IMR-90 (cell line): Measurements from ENCODE around the gene CST3. TPM values are rescaled to one million over a fixed set of nuclear protein-coding genes. Genes with fewer than 3 reads are reported as not detected.

ENCODE experiments used
- ATAC-seq: fragments of 200-7000 bp; cut with Tn5 transposase; 2 replicates; pipeline ENCODE4 v1.9.1; 2020; ENCODE audit warnings: low read depth, mild to moderate bottlenecking, moderate library complexity
- BruUV-seq: library from RNA; stranded (reverse); fragments of 400-500 nt; replicated peaks from 2 replicates; lab custom pipeline; 2021; lab: Mats Ljungman, UMichigan
- CTCF ChIA-PET: fragments of 300-600 bp; formaldehyde crosslinking; extraction: SDS; loops from one replicate; lab custom pipeline; 2021; ENCODE audit warnings: antibody characterized with exemption; lab: Yijun Ruan, JAX
- POLR2A ChIA-PET: fragments of 300-600 bp; sonication (Branson Sonifier 250); formaldehyde crosslinking; loops from one replicate; lab custom pipeline; 2022; ENCODE audit warnings: antibody characterized with exemption; ENCODE audit not compliant: unreplicated experiment; lab: Charles Lee
- DNase-seq: peaks from one replicate; pipeline ENCODE4 v3.0.0; 2013
- H2AFZ ChIP-seq: replicated peaks from 2 replicates; pipeline ENCODE3; 2013; ENCODE audit warnings: low read length, mild to moderate bottlenecking; ENCODE audit not compliant: poor library complexity
- H2AK5ac ChIP-seq: 2 replicates; pipeline ENCODE4 v1.6.1; 2013; ENCODE audit warnings: low read depth, low read length, inconsistent platforms
- H2AK9ac ChIP-seq: replicated peaks from 2 replicates; pipeline ENCODE3; 2013; ENCODE audit warnings: mild to moderate bottlenecking, low read depth, low read length, moderate library complexity; ENCODE audit not compliant: poor library complexity
- H2BK120ac ChIP-seq: 2 replicates; pipeline ENCODE4 v1.6.1; 2013; ENCODE audit warnings: low read depth, low read length, inconsistent platforms
- H2BK15ac ChIP-seq: 3 replicates; pipeline ENCODE4 v1.6.1; 2013; ENCODE audit warnings: low read depth, low read length, inconsistent platforms
- H2BK20ac ChIP-seq: 2 replicates; pipeline ENCODE4 v1.6.1; 2013; ENCODE audit warnings: low read depth, mild to moderate bottlenecking, inconsistent platforms, low read length, moderate library complexity
- H2BK5ac ChIP-seq: 2 replicates; pipeline ENCODE4 v1.6.1; 2013; ENCODE audit warnings: mild to moderate bottlenecking, low read depth, low read length, inconsistent platforms; ENCODE audit not compliant: poor library complexity, severe bottlenecking
- H3K14ac ChIP-seq: replicated peaks from 2 replicates; pipeline ENCODE4 v1.6.1; 2013; ENCODE audit warnings: low read depth, low read length, inconsistent platforms
- H3K18ac ChIP-seq: 2 replicates; pipeline ENCODE4 v1.6.1; 2013; ENCODE audit warnings: low read depth, low read length, control low read depth
- H3K23ac ChIP-seq: 2 replicates; pipeline ENCODE4 v1.6.1; 2013; ENCODE audit warnings: low read depth, low read length, inconsistent platforms
- H3K27ac ChIP-seq: 2 replicates; pipeline ENCODE4 v1.5.1; 2013; ENCODE audit warnings: mild to moderate bottlenecking, control low read depth, low read length; ENCODE audit not compliant: insufficient read depth
- H3K27me3 ChIP-seq: 2 replicates; pipeline ENCODE4 v1.6.1; 2013; ENCODE audit warnings: low read length; ENCODE audit not compliant: control insufficient read depth, insufficient read depth
- H3K36me3 ChIP-seq: 2 replicates; pipeline ENCODE4 v1.6.1; 2013; ENCODE audit warnings: low read length, mixed read lengths; ENCODE audit not compliant: control insufficient read depth, insufficient read depth
- H3K4ac ChIP-seq: 2 replicates; pipeline ENCODE4 v1.6.1; 2013; ENCODE audit warnings: low read depth, low read length, inconsistent platforms
- H3K4me1 ChIP-seq: 2 replicates; pipeline ENCODE4 v1.6.1; 2013; ENCODE audit warnings: low read length, mixed read lengths; ENCODE audit not compliant: control insufficient read depth, insufficient read depth
- H3K4me2 ChIP-seq: 2 replicates; pipeline ENCODE4 v1.6.1; 2013; ENCODE audit warnings: low read depth, mild to moderate bottlenecking, control low read depth, low read length, moderate library complexity
- H3K4me3 ChIP-seq: 2 replicates; pipeline ENCODE4 v1.5.1; 2013; ENCODE audit warnings: low read depth, mild to moderate bottlenecking, control low read depth, low read length, moderate library complexity; ENCODE audit not compliant: insufficient read depth
- H3K56ac ChIP-seq: 2 replicates; pipeline ENCODE4 v1.6.1; 2013; ENCODE audit warnings: low read length, inconsistent platforms; ENCODE audit not compliant: insufficient read depth; ENCODE audit errors: extremely low read depth
- H3K79me1 ChIP-seq, 2 experiments: 2 replicates each; pipeline ENCODE4 v1.6.1; 2013; ENCODE audit warnings: low read length in 2 of 2, inconsistent platforms in 1 of 2, low read depth in 1 of 2
- H3K9ac ChIP-seq: 2 replicates; pipeline ENCODE4 v1.6.1; 2013; ENCODE audit warnings: low read depth, low read length, control low read depth
- H3K9me1 ChIP-seq: 2 replicates; pipeline ENCODE4 v1.6.1; 2013; ENCODE audit warnings: low read length, inconsistent platforms; ENCODE audit not compliant: insufficient read depth
- H3K9me3 ChIP-seq: 2 replicates; pipeline ENCODE4 v1.6.1; 2013; ENCODE audit warnings: low read length; ENCODE audit not compliant: control insufficient read depth, insufficient read depth
- H4K20me1 ChIP-seq: 2 replicates; pipeline ENCODE4 v1.6.1; 2013; ENCODE audit warnings: low read length, inconsistent platforms; ENCODE audit not compliant: insufficient read depth
- H4K5ac ChIP-seq: 2 replicates; pipeline ENCODE4 v1.6.1; 2013; ENCODE audit warnings: mild to moderate bottlenecking, low read depth, low read length, control low read depth
- H4K8ac ChIP-seq, 2 experiments: 2 replicates each; pipeline ENCODE4 v1.6.1; 2013; ENCODE audit warnings: low read depth in 2 of 2, low read length in 2 of 2, control low read depth in 1 of 2, inconsistent platforms in 1 of 2
- H4K91ac ChIP-seq: 2 replicates; pipeline ENCODE4 v1.6.1; 2013; ENCODE audit warnings: low read depth, low read length, inconsistent platforms; ENCODE audit not compliant: insufficient read depth
- CHD1 ChIP-seq: IDR thresholded peaks from 2 replicates; pipeline ENCODE4 v1.6.1; 2012; ENCODE audit warnings: low read depth, low read length, improper control_type of control experiment
- FOS ChIP-seq: fragments of 150-350 bp; IDR thresholded peaks from 2 replicates; pipeline ENCODE4 v1.6.1; 2016; ENCODE audit warnings: low read depth, low read length
- POLR2A ChIP-seq: IDR thresholded peaks from 2 replicates; pipeline ENCODE4 v1.6.1; 2012; ENCODE audit warnings: mild to moderate bottlenecking, low read depth, low read length
- RCOR1 ChIP-seq: IDR thresholded peaks from 2 replicates; pipeline ENCODE4 v1.6.1; 2012; ENCODE audit warnings: mild to moderate bottlenecking, low read length, improper control_type of control experiment; ENCODE audit not compliant: insufficient replicate concordance
- WGBS, 2 experiments: methylation state at CpG; one replicate each; pipeline versions ENCODE4 v1.1.5 to v1.1.7; 2013; ENCODE audit warnings: missing lambda C conversion rate in 2 of 2; ENCODE audit not compliant: insufficient read length in 1 of 2; ENCODE audit errors: extremely low coverage in 2 of 2; 5-methylcytosine and 5-hydroxymethylcytosine counted together
- dilution Hi-C: fragments of 300-500 bp; cut with HindIII; formaldehyde crosslinking; loops from one replicate; pipeline ENCODE4 v1.14.3; 2018; ENCODE audit warnings: low sequenced_read_pairs; ENCODE audit not compliant: unreplicated experiment
- in situ Hi-C: fragments of 300-500 bp; cut with MboI; formaldehyde crosslinking; loops from 3 replicates; pipeline ENCODE4 v1.14.3; 2019; ENCODE audit warnings: low sequenced_read_pairs, inconsistent platforms, mixed read lengths
- intact Hi-C: fragments of 100-400 bp; cut with micrococcal nuclease; formaldehyde crosslinking; loops from 2 replicates; pipeline ENCODE4 v1.10.0; 2022
- polyA plus RNA-seq, 3 experiments: library from polyadenylated mRNA; depleted of rRNA; stranded (reverse); fragments of >200 nt; gene quantifications; 2 replicates each; pipeline ENCODE4 v1.2.3, GENCODE V29; 2012; ENCODE audit warnings: low replicate concordance in 1 of 3
- total RNA-seq: library from RNA; depleted of rRNA; stranded (reverse); fragments of >200 nt; gene quantifications from 2 replicates; pipeline ENCODE4 v1.2.3, GENCODE V29; 2012; rRNA removed
- TF ChIP-seq, protein P1 (sequence below): fragments of 150-350 bp; IDR thresholded peaks from 2 replicates; pipeline ENCODE4 v1.6.1; 2016; ENCODE audit warnings: low read depth, mild to moderate bottlenecking, low read length, moderate library complexity, borderline replicate concordance
- TF ChIP-seq, protein P2 (sequence below): fragments of 150-350 bp; IDR thresholded peaks from 2 replicates; pipeline ENCODE4 v1.6.1; 2017; ENCODE audit warnings: mild to moderate bottlenecking, antibody characterized with exemption, low read length, low read depth

Gene CST3
- total and polyA plus RNA-seq, 2 of the 4 experiments (the other 2 are of a cell fraction), result 26.0 to 471 TPM

DNA sequence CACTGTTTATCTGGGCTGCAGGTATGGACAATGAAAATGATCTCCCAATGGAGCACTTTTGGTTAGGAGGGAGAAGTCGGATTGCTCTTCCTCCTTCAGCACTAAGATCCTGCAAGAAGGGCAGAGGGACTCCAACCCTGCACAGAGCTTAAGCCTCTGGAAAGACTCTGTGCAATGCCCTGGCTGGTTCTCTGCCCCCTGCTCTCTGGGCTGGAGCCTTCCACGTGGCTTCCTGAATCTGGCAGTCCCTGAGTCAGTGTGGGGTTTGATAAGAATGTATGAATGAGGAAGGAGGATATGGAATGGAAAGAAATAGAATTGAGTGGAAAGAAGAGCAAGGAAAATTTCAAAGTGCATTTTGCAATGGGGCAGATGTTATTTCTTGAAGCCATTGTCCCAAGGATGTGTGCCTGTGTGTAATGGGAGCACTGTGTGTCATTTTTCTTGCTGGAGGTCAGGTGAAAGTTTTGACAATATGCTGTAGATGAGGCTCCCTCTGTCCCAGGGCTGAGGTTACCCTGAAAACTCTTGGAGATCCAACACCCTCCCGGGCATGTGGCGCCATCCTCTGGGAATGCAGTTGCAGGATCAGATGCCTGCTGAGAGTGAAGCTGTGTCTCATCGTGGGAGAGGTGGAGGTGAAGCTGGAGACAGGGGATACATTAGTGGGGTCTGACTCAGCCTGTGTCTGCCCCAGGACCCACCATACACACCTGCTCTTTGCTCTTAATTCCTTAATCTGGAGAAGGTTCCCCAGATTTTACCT lies 53.1 kb downstream of the CST3 start:
- H3K18ac ChIP-seq, result no peak overlapping the region
- H3K4me2 ChIP-seq, result no peak overlapping the region
- H4K5ac ChIP-seq, result no peak overlapping the region
- no peaks in the 10 kb centered on the region for H3K4me1 ChIP-seq
- H3K4me3 ChIP-seq, result no peak overlapping the region
- H2BK120ac ChIP-seq, result no peak overlapping the region
- no peak overlapping the region for H4K91ac ChIP-seq
- no CpG with 5 or more reads among the region's 5 CpGs for WGBS, 2 experiments
- no peak overlapping the region for H2AFZ ChIP-seq
- CTCF ChIA-PET, result no interaction called here
- no peak overlapping the region for H3K27ac ChIP-seq
- no peak for ATAC-seq
- in situ Hi-C loops (no loop called here), intact Hi-C loops (no loop called here), dilution Hi-C loops (no loop called here)
- H4K8ac ChIP-seq, result no peak overlapping the region
- H2BK20ac ChIP-seq, result no peak overlapping the region
- POLR2A ChIA-PET, result no interaction called here
- TF ChIP-seq CHD1 (no peak), POLR2A (no peak), RCOR1 (no peak), FOS (no peak)
- TF ChIP-seq, protein P1, sequence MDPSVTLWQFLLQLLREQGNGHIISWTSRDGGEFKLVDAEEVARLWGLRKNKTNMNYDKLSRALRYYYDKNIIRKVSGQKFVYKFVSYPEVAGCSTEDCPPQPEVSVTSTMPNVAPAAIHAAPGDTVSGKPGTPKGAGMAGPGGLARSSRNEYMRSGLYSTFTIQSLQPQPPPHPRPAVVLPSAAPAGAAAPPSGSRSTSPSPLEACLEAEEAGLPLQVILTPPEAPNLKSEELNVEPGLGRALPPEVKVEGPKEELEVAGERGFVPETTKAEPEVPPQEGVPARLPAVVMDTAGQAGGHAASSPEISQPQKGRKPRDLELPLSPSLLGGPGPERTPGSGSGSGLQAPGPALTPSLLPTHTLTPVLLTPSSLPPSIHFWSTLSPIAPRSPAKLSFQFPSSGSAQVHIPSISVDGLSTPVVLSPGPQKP, result no peak
- TF ChIP-seq, protein P2, sequence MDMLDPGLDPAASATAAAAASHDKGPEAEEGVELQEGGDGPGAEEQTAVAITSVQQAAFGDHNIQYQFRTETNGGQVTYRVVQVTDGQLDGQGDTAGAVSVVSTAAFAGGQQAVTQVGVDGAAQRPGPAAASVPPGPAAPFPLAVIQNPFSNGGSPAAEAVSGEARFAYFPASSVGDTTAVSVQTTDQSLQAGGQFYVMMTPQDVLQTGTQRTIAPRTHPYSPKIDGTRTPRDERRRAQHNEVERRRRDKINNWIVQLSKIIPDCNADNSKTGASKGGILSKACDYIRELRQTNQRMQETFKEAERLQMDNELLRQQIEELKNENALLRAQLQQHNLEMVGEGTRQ, result no peak
- no TSS peak for BruUV-seq
- H2BK15ac ChIP-seq, result no peak overlapping the region
- H2AK5ac ChIP-seq, result no peak overlapping the region
- H3K9me3 ChIP-seq, result no peaks in the 10 kb centered on the region
- H4K20me1 ChIP-seq, result no peaks in the 10 kb centered on the region
- H3K23ac ChIP-seq, result no peak overlapping the region
- H3K36me3 ChIP-seq, result no peaks in the 10 kb centered on the region
- no peak overlapping the region for H3K4ac ChIP-seq
- H3K9me1 ChIP-seq, result no peaks in the 10 kb centered on the region
- no peak overlapping the region for H3K56ac ChIP-seq
- H2BK5ac ChIP-seq, result no peak overlapping the region
- H2AK9ac ChIP-seq, result no peak overlapping the region
- no peak overlapping the region for H3K9ac ChIP-seq
- H3K27me3 ChIP-seq, result peaks cover 2% of the 10 kb centered on the region
- no peak for DNase-seq
- H3K79me1 ChIP-seq, result no peaks in the 10 kb centered on the region
- H3K14ac ChIP-seq, result no peak overlapping the region

Other genes starting within 250 kb of the CST3 start
- 3.9 and 5.2 TPM in 2 replicates for gene NAPB, start 216.5 kb downstream of the CST3 start, total RNA-seq
- 2.8 and 4.4 TPM in 2 replicates for gene NAPB, start 216.5 kb downstream of the CST3 start, polyA plus RNA-seq (2012; rRNA removed)
- gene CSTL1, start 198.3 kb downstream of the CST3 start, total RNA-seq, result not detected in 2 replicates
- gene CSTL1, start 198.3 kb downstream of the CST3 start, polyA plus RNA-seq (2012; rRNA removed), result not detected in 2 replicates
- gene CST11, start 185.1 kb downstream of the CST3 start, total RNA-seq, result not detected in 2 replicates
- not detected in 2 replicates for gene CST11, start 185.1 kb downstream of the CST3 start, polyA plus RNA-seq (2012; rRNA removed)
- not detected in 2 replicates for gene CST8, start 146.8 kb downstream of the CST3 start, total RNA-seq
- gene CST8, start 146.8 kb downstream of the CST3 start, polyA plus RNA-seq (2012; rRNA removed), result not detected in 2 replicates
- gene CST9L, start 69.5 kb downstream of the CST3 start, total RNA-seq, result not detected in 2 replicates
- not detected in 2 replicates for gene CST9L, start 69.5 kb downstream of the CST3 start, polyA plus RNA-seq (2012; rRNA removed)
- gene CST9, start 32.0 kb downstream of the CST3 start, total RNA-seq, result not detected in 2 replicates
- gene CST9, start 32.0 kb downstream of the CST3 start, polyA plus RNA-seq (2012; rRNA removed), result not detected in 2 replicates
- gene CST4, start 51.1 kb upstream of the CST3 start, total RNA-seq, result not detected in 2 replicates
- not detected in 2 replicates for gene CST4, start 51.1 kb upstream of the CST3 start, polyA plus RNA-seq (2012; rRNA removed)
- not detected in 2 replicates for gene CST1, start 113.0 kb upstream of the CST3 start, total RNA-seq
- gene CST1, start 113.0 kb upstream of the CST3 start, polyA plus RNA-seq (2012; rRNA removed), result not detected in 2 replicates
- not detected in 2 replicates for gene CST2, start 188.8 kb upstream of the CST3 start, total RNA-seq
- gene CST2, start 188.8 kb upstream of the CST3 start, polyA plus RNA-seq (2012; rRNA removed), result not detected in 2 replicates
- not detected in 2 replicates for gene CST5, start 241.8 kb upstream of the CST3 start, total RNA-seq
- not detected in 2 replicates for gene CST5, start 241.8 kb upstream of the CST3 start, polyA plus RNA-seq (2012; rRNA removed)